HAP-1 (cell line): ENCODE results near the gene MARCHF10.

Experiments
- DNase-seq, 2 experiments: peaks; one replicate each; pipeline ENCODE4 v3.0.0-alpha.2; 2016 to 2020; ENCODE audit warnings: low spot score in 2 of 2
- H3K27me3 ChIP-seq: fragments of 250-450 bp; sonication (Bioruptor Pico); 2 replicates; pipeline ENCODE4 v1.5.1; 2020; ENCODE audit warnings: low read depth, mild to moderate bottlenecking, moderate library complexity
- H3K36me3 ChIP-seq: fragments of 250-450 bp; sonication (Bioruptor Pico); replicated peaks from 2 replicates; pipeline ENCODE4 v1.5.1; 2020; ENCODE audit warnings: mild to moderate bottlenecking
- H3K4me1 ChIP-seq: fragments of 250-450 bp; sonication (Bioruptor Pico); 2 replicates; pipeline ENCODE4 v1.5.1; 2020; ENCODE audit warnings: mild to moderate bottlenecking
- H3K4me3 ChIP-seq: fragments of 250-450 bp; sonication (Bioruptor Pico); 2 replicates; pipeline ENCODE4 v1.5.1; 2020; ENCODE audit warnings: mild to moderate bottlenecking, moderate library complexity
- H3K9me3 ChIP-seq: fragments of 250-450 bp; sonication (Bioruptor Pico); 2 replicates; pipeline ENCODE4 v1.5.1; 2020; ENCODE audit warnings: mild to moderate bottlenecking, moderate library complexity
- in situ Hi-C: fragments of 300-500 bp; cut with MboI; formaldehyde crosslinking; loops from 3 replicates; pipeline ENCODE4 v1.14.3; 2020; ENCODE audit warnings: low sequenced_read_pairs, inconsistent platforms, mixed read lengths

The MARCHF10 gene

DNA sequence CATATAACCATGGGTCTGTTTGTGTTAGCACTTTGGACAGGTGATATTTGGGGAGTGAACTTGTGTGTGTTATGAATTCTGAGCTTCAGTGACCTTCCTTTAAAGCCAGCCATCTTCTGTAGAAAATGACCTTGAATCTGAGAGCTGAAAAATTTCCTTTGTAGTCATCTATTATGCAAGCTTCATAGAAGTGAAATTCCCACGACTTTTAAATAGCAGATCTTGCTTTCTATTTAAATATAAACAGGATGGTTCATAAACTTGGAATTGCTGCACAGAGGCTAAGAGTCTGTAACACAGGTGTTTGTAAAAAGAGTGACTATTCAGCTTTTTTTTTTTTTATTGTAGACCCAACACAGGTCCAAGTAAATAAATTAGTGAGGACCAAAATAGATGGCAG is 85.5 kb downstream of the MARCHF10 start:
- in situ Hi-C loops = no loop called here
- H3K27me3 ChIP-seq = no peaks in the 10 kb centered on the region
- no peaks in the 10 kb centered on the region for H3K36me3 ChIP-seq
- no peaks in the 10 kb centered on the region for H3K4me1 ChIP-seq
- H3K9me3 ChIP-seq = peaks cover 5% of the 10 kb centered on the region; the same call in 1 of the 2 replicates
- no peak for DNase-seq
- no peak overlapping the region for H3K4me3 ChIP-seq

DNA sequence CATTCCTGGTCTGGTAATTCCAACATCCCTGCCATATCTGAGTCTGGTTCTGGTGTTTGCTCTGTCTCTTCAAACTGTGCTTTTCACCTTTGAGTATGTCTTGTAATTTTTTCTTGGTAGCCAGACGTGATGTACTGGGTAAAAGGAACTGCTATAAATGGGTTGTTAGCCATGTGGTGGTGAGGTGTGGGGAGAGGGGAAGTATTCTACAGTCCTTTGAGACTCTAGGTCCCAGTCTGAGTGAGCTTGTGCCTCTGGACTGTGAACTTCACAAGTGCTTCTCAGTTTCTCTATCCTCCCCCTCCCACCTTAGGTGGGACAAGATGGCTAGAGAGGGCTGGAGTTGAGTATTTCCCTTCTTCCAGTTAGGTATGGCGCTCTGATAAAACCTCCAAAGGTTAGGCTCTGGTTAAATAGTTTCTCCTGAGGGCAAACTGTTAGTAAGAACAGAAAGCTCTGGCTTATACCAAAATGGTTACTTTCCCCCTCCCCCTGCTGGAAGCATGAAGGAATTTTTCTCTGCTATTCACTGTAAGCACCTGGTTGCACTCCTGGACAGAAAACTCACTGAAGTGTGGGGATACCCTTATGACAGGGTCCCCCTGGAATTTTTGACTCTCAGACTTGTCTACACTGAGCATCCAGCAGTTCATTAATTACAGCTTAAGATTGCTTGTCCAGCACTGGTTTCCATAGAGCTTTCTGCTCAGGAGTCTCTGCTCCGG is 87.8 kb downstream of the MARCHF10 start:
- peaks cover 5% of the 10 kb centered on the region; the same call in 1 of the 2 replicates for H3K9me3 ChIP-seq
- no peak overlapping the region for H3K4me3 ChIP-seq
- H3K36me3 ChIP-seq = no peaks in the 10 kb centered on the region
- in situ Hi-C loops = no loop called here
- no peaks in the 10 kb centered on the region for H3K27me3 ChIP-seq
- DNase-seq = no peak
- H3K4me1 ChIP-seq = no peaks in the 10 kb centered on the region

DNA sequence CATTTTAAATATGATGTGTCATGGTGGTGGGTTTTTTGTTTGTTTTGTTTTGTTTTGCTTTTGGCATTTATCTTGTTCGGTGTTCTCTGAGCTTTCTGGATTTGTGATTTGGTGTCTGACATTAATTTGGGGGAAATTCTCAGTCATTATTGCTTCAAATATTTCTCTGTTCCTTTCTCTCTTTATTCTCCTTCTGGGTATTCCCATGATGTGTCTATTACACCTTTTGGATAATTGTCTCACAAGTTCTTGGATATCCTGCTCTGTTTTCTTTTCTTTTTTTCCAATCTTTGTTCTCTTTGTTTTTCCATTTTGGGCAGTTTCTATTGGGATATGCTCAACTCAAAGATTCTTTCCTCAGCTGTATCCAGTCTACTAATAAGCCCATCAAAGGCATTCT is 88.5 kb downstream of the MARCHF10 start:
- in situ Hi-C loops = no loop called here
- DNase-seq = no peak
- H3K4me1 ChIP-seq = no peaks in the 10 kb centered on the region
- peaks cover 5% of the 10 kb centered on the region; the same call in 1 of the 2 replicates for H3K9me3 ChIP-seq
- no peaks in the 10 kb centered on the region for H3K27me3 ChIP-seq
- no peak overlapping the region for H3K4me3 ChIP-seq
- no peaks in the 10 kb centered on the region for H3K36me3 ChIP-seq

DNA sequence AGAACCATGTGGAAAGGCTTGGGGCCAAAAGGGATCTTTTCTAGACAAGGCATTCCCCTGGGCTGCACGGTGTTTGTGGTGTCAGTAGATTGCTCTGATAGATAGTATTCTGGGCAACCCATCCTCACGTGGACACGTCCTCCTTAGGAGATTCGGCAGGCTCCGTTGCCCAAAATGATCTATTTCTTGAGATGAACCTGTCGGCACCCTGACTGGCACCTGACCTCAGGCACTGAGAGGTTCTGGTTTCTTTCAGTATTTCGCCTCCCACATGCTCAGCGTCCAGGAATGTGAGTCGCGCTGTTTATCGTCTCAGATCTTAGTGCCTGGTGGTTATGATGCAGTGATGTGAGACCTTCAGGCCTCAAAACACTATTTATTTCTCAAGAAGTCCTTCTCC is 89.7 kb downstream of the MARCHF10 start:
- no peaks in the 10 kb centered on the region for H3K36me3 ChIP-seq
- H3K4me1 ChIP-seq = no peaks in the 10 kb centered on the region
- no peaks in the 10 kb centered on the region for H3K27me3 ChIP-seq
- DNase-seq = no peak
- in situ Hi-C loops = no loop called here
- H3K4me3 ChIP-seq = no peak overlapping the region
- peaks cover 5% of the 10 kb centered on the region; the same call in 1 of the 2 replicates for H3K9me3 ChIP-seq

DNA sequence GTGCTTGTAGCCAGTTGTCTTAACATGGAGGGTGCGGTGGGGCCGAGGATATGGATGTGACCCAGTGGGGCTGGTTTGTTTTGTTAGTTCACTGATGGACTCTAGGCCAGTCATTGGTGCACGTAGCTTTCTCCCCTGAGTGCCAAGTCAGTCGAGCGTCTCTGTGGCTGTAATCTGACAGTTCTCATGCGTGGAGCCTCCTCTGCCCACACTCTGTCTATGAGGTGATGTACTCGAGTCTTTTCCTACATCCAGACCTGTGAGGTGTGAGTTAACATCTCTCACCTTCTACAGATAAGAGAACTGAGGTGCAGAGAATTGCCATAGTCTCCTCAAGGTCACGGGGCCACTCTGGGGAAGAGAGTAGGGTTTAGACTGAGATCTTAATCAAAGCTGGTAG is 90.2 kb downstream of the MARCHF10 start:
- in situ Hi-C loops = no loop called here

DNA sequence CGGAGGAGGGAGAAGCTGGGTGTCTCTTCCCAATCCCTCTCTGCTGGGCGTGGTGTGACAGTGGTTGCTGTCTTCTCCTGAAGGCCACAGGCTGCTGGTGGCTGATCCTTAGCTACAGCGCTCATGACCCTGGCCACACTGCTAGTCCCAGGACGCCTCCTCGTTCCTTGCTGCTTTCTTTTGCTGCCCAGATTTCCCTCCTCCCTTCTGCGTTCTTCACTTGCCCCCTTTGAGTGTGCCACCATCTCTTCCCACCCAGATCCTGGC is 90.6 kb downstream of the MARCHF10 start:
- H3K9me3 ChIP-seq = peaks cover 5% of the 10 kb centered on the region; the same call in 1 of the 2 replicates
- no peaks in the 10 kb centered on the region for H3K4me1 ChIP-seq
- H3K36me3 ChIP-seq = no peaks in the 10 kb centered on the region
- H3K4me3 ChIP-seq = no peak overlapping the region
- H3K27me3 ChIP-seq = no peaks in the 10 kb centered on the region
- DNase-seq = no peak
- in situ Hi-C loops = no loop called here

More for the DNA sequence above, 90.2 kb downstream of the MARCHF10 start:
- Histone ChIP-seq H3K4me3 (no peak overlapping the region), H3K27me3 (no peaks in the 10 kb centered on the region), H3K36me3 (no peaks in the 10 kb centered on the region), H3K4me1 (no peaks in the 10 kb centered on the region), H3K9me3 (peaks cover 5% of the 10 kb centered on the region; the same call in 1 of the 2 replicates)
- no peak for DNase-seq

DNA sequence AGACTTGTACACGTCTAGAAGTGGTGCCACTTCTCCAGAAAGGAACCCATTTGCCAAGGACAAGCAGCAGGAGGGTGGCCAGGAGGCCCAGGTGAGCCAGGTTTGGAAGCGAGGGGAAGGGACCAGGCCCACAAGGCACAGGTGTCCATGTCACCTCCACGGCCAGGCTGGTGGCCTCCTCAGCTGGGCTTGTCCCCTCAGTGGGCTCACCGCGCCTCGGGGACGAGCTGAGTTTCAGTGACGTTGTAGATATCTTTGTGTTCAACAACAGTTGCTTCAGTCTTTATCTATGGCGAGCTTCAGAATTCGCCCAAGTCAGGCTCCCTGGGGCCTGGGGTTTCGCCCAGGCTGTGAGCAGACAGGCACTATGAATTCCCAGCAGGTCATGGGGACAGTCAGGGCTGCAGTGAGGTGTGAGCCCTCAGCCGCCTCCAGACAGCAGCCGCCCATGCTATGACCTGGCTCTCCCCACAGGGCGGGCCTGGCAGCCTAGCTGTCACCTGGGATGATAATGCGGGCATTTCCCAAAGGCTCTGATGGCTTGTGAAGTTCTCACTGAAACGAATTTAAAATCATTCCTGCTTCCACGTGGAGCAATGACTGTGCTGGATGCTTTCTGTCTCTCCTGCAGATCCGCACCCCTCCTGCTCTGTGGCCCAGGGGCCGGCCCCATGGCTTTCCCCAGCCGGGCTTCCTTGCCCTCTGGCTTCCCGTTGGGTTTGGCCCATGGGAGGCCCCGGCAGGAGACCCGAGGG is 91.1 kb downstream of the MARCHF10 start:
- H3K27me3 ChIP-seq = no peaks in the 10 kb centered on the region
- no peak for DNase-seq
- H3K4me1 ChIP-seq = no peaks in the 10 kb centered on the region
- H3K9me3 ChIP-seq = peaks cover 5% of the 10 kb centered on the region; the same call in 1 of the 2 replicates
- H3K4me3 ChIP-seq = no peak overlapping the region
- H3K36me3 ChIP-seq = no peaks in the 10 kb centered on the region
- in situ Hi-C loops = no loop called here

DNA sequence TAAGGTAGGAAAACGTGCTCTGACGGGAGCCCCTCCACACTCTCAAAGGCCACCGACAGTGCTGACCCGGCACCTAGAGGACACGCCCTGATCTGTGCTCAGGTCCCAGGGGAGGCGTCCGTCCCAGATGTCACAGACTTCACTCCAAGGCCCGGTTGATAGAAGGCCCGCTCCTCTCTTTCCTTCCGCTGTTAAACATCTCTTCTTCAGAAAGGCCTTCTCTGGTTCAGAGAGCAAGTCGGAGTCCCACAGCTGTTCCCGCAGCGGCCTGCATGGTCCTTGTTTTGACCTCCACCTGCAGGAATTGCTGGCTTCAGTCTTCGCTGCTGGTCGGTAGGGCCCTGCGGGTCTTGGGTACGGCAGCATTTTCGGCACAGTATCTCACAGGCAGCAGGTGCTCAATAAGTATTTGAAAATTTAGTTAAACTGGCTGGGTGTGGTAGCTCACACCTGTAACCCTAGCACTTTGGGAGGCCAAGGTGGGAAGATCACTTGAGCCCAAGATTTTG is 92.2 kb downstream of the MARCHF10 start:
- no peaks in the 10 kb centered on the region for H3K36me3 ChIP-seq
- no peaks in the 10 kb centered on the region for H3K27me3 ChIP-seq
- peaks cover 5% of the 10 kb centered on the region; the same call in 1 of the 2 replicates for H3K9me3 ChIP-seq
- in situ Hi-C loops = no loop called here
- DNase-seq = peak in 1 of 2 experiments; percentile 4
- H3K4me1 ChIP-seq = no peaks in the 10 kb centered on the region
- H3K4me3 ChIP-seq = no peak overlapping the region

DNA sequence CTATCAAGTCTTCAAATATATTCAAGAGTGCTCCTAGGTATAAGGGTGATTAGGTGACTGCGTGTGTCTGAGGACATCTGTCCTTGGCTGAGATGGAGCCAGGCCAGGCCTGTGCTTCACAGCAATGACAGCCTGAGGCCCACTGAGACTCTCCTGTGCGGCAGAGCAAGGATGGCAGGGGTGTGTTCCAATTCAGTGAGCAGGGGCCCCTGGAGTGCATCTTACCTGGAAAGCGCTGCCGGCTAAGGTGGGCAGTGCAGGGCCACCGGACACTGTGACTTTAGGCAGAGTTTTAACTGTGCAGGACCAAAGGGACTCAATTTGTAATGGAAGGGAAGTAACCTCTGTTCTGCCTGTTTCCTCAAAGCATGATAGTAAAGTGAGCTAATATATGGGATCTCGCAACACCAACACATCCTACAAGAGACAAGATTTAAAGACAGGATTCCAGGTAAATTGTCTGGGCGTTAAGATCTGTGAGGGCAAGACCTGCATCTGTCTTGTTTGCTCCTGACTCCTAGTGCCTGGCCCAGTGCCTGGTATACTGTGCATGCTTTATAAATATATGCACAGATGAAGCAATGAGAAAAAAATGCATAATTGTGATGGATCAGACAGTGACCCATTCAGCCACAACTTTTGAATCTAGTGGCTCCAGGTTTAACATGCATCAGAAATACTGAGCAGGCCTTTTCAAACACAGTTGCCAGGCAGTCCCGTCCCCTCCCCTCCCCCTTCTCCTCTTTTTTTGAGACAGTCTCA is 93.9 kb downstream of the MARCHF10 start:
- no peak overlapping the region for H3K4me3 ChIP-seq
- H3K9me3 ChIP-seq = no peaks in the 10 kb centered on the region
- H3K4me1 ChIP-seq = no peaks in the 10 kb centered on the region
- in situ Hi-C loops = loop anchor here (5.0 kb wide), 1 partner anchor 253 kb away; the partner anchor contains the start of gene TANC2
- H3K36me3 ChIP-seq = no peaks in the 10 kb centered on the region
- DNase-seq = peak in 1 of 2 experiments; percentile 4
- no peaks in the 10 kb centered on the region for H3K27me3 ChIP-seq

DNA sequence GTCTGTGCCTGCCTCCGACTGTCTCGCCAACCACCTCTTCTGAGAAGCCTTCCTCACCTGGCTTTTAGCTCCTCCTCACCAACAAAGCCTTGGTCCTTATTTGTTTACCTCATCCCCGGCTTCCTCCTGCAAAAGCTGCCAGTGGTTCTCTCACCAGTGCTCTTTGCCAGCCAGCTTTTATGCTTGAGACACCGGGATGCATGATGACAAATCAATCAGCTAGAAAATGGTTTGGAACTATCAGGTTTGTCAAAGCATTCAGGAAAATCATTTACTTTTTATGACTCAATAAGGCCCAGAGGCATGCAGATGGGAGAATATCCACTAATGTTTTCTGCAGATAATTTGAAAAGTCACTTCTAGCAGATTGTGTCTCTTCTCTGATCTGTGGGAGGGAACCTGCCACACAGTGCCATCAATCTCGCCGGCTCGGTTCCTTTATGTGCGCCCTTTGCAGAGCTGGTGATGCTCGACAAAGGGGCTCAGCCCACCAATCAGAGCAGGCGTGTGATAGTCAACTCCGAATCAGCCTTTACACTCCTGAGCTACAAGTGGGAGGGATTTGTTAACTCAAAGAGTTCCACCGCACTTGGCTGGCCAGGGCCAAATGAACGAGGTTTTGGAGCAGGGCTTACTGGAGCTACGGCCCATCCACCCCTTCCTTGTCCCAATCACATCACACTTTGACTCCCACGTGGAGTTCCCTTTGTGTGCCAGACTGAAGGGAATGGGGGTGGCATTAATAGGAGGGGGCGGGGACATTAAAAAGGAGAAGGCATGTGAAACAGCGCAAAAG is 94.8 kb downstream of the MARCHF10 start:
- no peaks in the 10 kb centered on the region for H3K9me3 ChIP-seq
- H3K27me3 ChIP-seq = no peaks in the 10 kb centered on the region
- H3K36me3 ChIP-seq = no peaks in the 10 kb centered on the region
- H3K4me3 ChIP-seq = no peak overlapping the region
- DNase-seq = peak in 1 of 2 experiments; percentile 6
- no peaks in the 10 kb centered on the region for H3K4me1 ChIP-seq
- in situ Hi-C loops = loop anchor here (5.0 kb wide), 1 partner anchor 254 kb away; the partner anchor contains the start of gene TANC2

DNA sequence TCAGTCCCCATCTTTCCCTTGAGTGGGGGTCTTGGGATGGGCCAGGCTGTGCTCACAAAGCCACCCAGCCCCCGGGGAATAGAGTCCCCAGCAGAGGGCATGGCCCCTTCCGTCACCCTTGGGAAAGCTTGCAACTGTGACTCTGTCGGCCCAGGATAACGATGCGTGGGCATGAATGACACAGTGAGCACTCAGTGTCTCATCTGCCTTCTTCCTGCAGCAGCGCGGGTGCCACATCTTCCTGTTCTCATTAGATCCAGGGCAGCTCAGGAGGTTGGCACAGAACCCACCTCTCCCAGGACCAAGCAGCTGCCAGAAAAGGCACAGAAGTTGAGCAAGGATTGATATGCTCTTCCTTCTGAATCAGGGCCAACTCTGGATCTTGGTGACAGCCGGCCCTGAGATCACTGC is 95.9 kb downstream of the MARCHF10 start:
- H3K36me3 ChIP-seq = no peaks in the 10 kb centered on the region
- H3K27me3 ChIP-seq = no peaks in the 10 kb centered on the region
- no peaks in the 10 kb centered on the region for H3K4me1 ChIP-seq
- in situ Hi-C loops = loop anchor here (5.0 kb wide), 1 partner anchor 255 kb away; the partner anchor contains the start of gene TANC2
- no peak for DNase-seq
- no peak overlapping the region for H3K4me3 ChIP-seq
- no peaks in the 10 kb centered on the region for H3K9me3 ChIP-seq

DNA sequence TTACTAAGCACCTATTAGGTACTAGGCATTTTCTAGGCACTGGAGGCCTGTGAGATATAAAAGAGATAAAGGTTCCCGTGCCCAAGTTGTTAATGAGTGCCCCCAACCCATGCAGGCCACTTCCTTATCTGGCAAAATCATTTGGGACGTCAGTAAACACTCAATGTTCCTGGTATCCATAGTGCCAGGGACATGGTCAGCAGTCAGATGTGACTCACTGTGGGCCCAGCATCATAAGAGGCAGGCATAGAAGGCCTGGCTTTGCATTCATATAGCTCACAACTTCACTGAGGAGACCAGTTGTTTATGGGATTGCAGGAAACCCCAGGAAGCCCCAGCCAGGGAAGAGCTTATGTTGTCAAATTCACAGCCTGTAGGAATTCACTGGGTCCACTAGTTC is 99.5 kb downstream of the MARCHF10 start:
- in situ Hi-C loops = loop anchor here (10.0 kb wide), 1 partner anchor 696 kb away; no protein-coding TSS in a partner anchor
- H3K4me3 ChIP-seq = no peak overlapping the region
- no peak for DNase-seq
- peaks cover 10% of the 10 kb centered on the region; the same call in 1 of the 2 replicates for H3K4me1 ChIP-seq
- H3K9me3 ChIP-seq = no peaks in the 10 kb centered on the region
- H3K36me3 ChIP-seq = no peaks in the 10 kb centered on the region
- no peaks in the 10 kb centered on the region for H3K27me3 ChIP-seq

DNA sequence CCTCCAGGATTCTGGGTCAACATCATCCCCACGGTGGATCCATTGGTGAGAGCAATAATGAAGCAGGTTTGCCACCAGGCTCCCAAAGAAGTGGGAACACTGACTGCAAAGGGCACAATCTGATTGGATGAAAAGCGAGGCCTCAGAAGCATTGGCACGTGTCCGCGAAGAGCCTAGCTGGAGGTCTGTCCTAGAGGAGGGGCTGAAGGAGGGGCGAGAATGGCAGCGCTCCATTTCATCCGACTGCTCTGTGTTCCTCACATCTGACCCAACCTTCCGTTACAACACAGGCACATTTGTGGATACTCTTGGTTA is 100.7 kb downstream of the MARCHF10 start:
- no peak overlapping the region for H3K4me3 ChIP-seq
- no peak for DNase-seq
- no peaks in the 10 kb centered on the region for H3K36me3 ChIP-seq
- no peaks in the 10 kb centered on the region for H3K27me3 ChIP-seq
- no peaks in the 10 kb centered on the region for H3K9me3 ChIP-seq
- in situ Hi-C loops = loop anchor here (10.0 kb wide), 1 partner anchor 697 kb away; no protein-coding TSS in a partner anchor
- H3K4me1 ChIP-seq = peaks cover 13% of the 10 kb centered on the region; the same call in 1 of the 2 replicates
